Measurements from ENCODE around the gene TENT5C. TPM values are rescaled to one million over a fixed set of nuclear protein-coding genes. Genes with fewer than 3 reads are reported as not detected.

Gene TENT5C
- polyA plus RNA-seq, 1 donor (not counting 4 experiments of a cell fraction or from before 2014, with no cell fraction given), result 0.13 TPM

DNA sequence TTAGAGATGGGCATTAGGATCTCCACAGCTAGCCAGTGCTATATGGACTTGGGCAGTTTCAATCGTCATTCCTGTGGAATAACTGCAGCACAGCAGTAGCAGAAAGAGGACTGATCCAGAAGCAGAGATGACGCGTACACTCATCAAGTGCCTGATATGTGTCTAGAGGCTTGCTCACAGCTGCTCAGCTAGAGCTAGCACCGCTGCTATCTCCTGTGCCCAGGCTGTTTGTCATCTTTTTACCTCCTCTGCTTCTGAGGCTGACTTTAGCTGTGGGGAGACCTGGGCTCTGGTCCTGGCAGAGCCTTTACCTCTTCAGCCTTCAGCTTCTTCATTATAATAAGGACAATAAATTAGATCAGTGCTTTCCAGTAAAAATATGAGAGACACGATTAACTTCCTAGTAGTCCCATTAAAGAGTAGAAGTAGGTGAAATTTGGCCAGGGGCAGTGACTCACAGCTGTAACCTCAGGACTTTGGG lies 5.3 kb downstream of the TENT5C start:
- Histone ChIP-seq H3K9me3 (ENCODE audit: control insufficient read depth, low read depth, low read length) (no peaks in the 10 kb centered on the region), H3K27me3 (ENCODE audit: control insufficient read depth, extremely low read depth, insufficient read depth, low read length) (no peaks in the 10 kb centered on the region), H3K9me1 (ENCODE audit: control insufficient read depth, extremely low read depth, insufficient read depth, low read length) (no peaks in the 10 kb centered on the region), H3K4me2 (ENCODE audit: control insufficient read depth, extremely low read depth, insufficient read depth, low read depth, low read length) (no peak overlapping the region), H3K36me3 (ENCODE audit: control insufficient read depth in 2 of 2, extremely low read depth in 1 of 2, insufficient read depth in 2 of 2, low read length in 2 of 2) (no peaks in the 10 kb centered on the region), H4K20me1 (ENCODE audit: control insufficient read depth, extremely low read depth, insufficient read depth, low read length) (no peaks in the 10 kb centered on the region), H3K9ac (ENCODE audit: control insufficient read depth, extremely low read depth, insufficient read depth, low read length) (no peak overlapping the region), H3K27ac (ENCODE audit: control insufficient read depth, insufficient read depth, low read length) (no peak overlapping the region), H3K4me1 (ENCODE audit: control insufficient read depth, extremely low read depth, insufficient read depth, low read length) (peaks cover 14% of the 10 kb centered on the region), H2AFZ (ENCODE audit: control insufficient read depth, low read length) (no peak overlapping the region), H3K4me3 (ENCODE audit: control insufficient read depth in 2 of 3, extremely low read depth in 1 of 3, insufficient read depth in 2 of 3, low read depth in 1 of 3, low read length in 3 of 3) (no peak overlapping the region), H3K79me2 (ENCODE audit: control insufficient read depth, insufficient read depth, low read length) (no peaks in the 10 kb centered on the region)
- dilution Hi-C loops (cut with MboI; ENCODE audit: extremely low pct_ligation_motif_present, low sequenced_read_pairs), result no loop called here
- TF ChIP-seq, protein P1, sequence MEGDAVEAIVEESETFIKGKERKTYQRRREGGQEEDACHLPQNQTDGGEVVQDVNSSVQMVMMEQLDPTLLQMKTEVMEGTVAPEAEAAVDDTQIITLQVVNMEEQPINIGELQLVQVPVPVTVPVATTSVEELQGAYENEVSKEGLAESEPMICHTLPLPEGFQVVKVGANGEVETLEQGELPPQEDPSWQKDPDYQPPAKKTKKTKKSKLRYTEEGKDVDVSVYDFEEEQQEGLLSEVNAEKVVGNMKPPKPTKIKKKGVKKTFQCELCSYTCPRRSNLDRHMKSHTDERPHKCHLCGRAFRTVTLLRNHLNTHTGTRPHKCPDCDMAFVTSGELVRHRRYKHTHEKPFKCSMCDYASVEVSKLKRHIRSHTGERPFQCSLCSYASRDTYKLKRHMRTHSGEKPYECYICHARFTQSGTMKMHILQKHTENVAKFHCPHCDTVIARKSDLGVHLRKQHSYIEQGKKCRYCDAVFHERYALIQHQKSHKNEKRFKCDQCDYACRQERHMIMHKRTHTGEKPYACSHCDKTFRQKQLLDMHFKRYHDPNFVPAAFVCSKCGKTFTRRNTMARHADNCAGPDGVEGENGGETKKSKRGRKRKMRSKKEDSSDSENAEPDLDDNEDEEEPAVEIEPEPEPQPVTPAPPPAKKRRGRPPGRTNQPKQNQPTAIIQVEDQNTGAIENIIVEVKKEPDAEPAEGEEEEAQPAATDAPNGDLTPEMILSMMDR (optimal IDR thresholded peaks at IDR 0.05 in 1 of 3, IDR thresholded peaks at IDR 0.05 in 1 of 3, conservative IDR thresholded peaks at IDR 0.05 in 1 of 3; ENCODE audit: extremely low read depth in 1 of 3, insufficient read depth in 2 of 3, low read length in 3 of 3), result no peak
- no peak for DNase-seq (ENCODE audit: low read depth, low spot score)
- no peak for FAIRE-seq

DNA sequence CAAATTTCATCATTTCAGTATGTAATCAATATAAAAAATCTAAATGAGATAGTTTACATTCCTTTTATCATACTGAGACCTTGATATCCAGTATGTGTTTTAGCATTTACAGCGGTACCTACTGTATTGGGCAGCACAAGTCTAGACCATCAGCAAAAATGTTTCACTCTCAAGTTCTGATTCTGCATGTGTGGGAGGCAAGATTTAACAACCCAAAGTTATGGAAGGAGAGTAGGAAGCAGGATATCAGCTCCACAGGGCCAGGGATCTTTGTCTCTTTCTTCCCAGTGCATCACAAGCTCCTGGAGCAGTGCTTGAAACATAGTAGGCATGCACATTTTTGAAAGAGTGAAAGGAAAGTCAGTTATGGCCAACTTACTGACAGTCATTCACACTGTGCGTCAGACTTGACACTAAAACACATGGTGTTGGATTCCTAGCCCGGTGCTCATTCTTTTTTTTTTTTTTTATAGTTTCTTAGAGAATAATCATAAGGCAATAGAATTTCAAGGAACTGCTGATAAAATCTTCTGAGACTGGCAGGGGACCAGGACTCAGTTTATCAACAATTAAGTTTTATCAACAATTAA lies 6.1 kb downstream of the TENT5C start:
- Histone ChIP-seq H3K27ac (ENCODE audit: control insufficient read depth, insufficient read depth, low read length) (no peak overlapping the region), H3K9ac (ENCODE audit: control insufficient read depth, extremely low read depth, insufficient read depth, low read length) (no peak overlapping the region), H3K9me1 (ENCODE audit: control insufficient read depth, extremely low read depth, insufficient read depth, low read length) (no peaks in the 10 kb centered on the region), H3K9me3 (ENCODE audit: control insufficient read depth, low read depth, low read length) (no peaks in the 10 kb centered on the region), H4K20me1 (ENCODE audit: control insufficient read depth, extremely low read depth, insufficient read depth, low read length) (no peaks in the 10 kb centered on the region), H3K4me3 (ENCODE audit: control insufficient read depth in 2 of 3, extremely low read depth in 1 of 3, insufficient read depth in 2 of 3, low read depth in 1 of 3, low read length in 3 of 3) (no peak overlapping the region), H3K27me3 (ENCODE audit: control insufficient read depth, extremely low read depth, insufficient read depth, low read length) (no peaks in the 10 kb centered on the region), H2AFZ (ENCODE audit: control insufficient read depth, low read length) (no peak overlapping the region), H3K36me3 (ENCODE audit: control insufficient read depth in 2 of 2, extremely low read depth in 1 of 2, insufficient read depth in 2 of 2, low read length in 2 of 2) (no peaks in the 10 kb centered on the region), H3K79me2 (ENCODE audit: control insufficient read depth, insufficient read depth, low read length) (no peaks in the 10 kb centered on the region), H3K4me1 (ENCODE audit: control insufficient read depth, extremely low read depth, insufficient read depth, low read length) (peaks cover 10% of the 10 kb centered on the region), H3K4me2 (ENCODE audit: control insufficient read depth, extremely low read depth, insufficient read depth, low read depth, low read length) (no peak overlapping the region)
- FAIRE-seq (no peak), DNase-seq (ENCODE audit: low read depth, low spot score) (no peak)
- TF ChIP-seq EZH2 (IDR thresholded peaks at IDR 0.05; ENCODE audit: low read length), result no peak
- TF ChIP-seq, protein P1 (optimal IDR thresholded peaks at IDR 0.05 in 1 of 3, IDR thresholded peaks at IDR 0.05 in 1 of 3, conservative IDR thresholded peaks at IDR 0.05 in 1 of 3; ENCODE audit: extremely low read depth in 1 of 3, insufficient read depth in 2 of 3, low read length in 3 of 3), result no peak
- dilution Hi-C loops (cut with MboI; ENCODE audit: extremely low pct_ligation_motif_present, low sequenced_read_pairs), result no loop called here
